Subcutaneous adipose tissue (tissue), 4 donors: Measurements from ENCODE around the gene CRIP2. TPM values are rescaled to one million over a fixed set of nuclear protein-coding genes. Genes with fewer than 3 reads are reported as not detected.

Experiments used
- CTCF ChIP-seq: fragments of 450-650 bp; IDR thresholded peaks from one replicate; pipeline ENCODE4 v1.5.1; 2016; ENCODE audit warnings: low read depth, mild to moderate bottlenecking, control low read depth, antibody characterized with exemption, moderate library complexity
- total RNA-seq, 4 donors: library from RNA; depleted of rRNA; stranded (reverse); fragments of >200 nt; gene quantifications; one replicate each; pipeline ENCODE4 v1.1.0, GENCODE V29; 2016

Gene CRIP2
- total RNA-seq, 4 donors from 2014 or later = 24.1 to 84.0 (median 44.6) TPM

DNA sequence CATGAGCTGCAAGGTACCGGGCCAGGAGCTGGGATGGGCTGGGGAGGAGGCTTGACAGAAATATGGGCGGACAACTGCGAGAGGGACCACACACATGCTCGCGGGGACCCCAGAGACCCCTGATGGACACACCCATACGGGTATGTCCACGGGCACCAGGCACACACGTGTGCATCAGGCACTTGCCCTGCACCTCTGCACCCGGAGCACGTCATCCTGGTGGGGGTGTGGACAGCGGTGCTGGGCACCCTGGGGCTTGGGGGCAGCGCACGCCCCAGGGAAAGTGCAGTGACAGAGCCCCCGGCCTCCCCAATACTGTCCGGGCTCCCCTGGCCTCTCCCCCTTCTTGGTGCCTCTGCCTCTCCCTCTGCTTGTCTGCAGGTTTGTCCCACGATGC lies 10.4 kb downstream of the CRIP2 start:
- no peak for TF ChIP-seq CTCF

GRCh38 chr14:105485739-105486162 lies 11.1 kb downstream of the CRIP2 start:
- no peak for TF ChIP-seq CTCF

- TF ChIP-seq CTCF = no peak
Measured at GRCh38 chr14:105486163-105486973, 11.7 kb downstream of the CRIP2 start, which contains the start of gene CRIP1. Gene CRIP1 (plus strand): TSS chr14:105486886. CDS start chr14:105487260, 374 bp downstream.

GRCh38 chr14:105486974-105487448 lies 12.4 kb downstream of the CRIP2 start:
- no peak for TF ChIP-seq CTCF

DNA sequence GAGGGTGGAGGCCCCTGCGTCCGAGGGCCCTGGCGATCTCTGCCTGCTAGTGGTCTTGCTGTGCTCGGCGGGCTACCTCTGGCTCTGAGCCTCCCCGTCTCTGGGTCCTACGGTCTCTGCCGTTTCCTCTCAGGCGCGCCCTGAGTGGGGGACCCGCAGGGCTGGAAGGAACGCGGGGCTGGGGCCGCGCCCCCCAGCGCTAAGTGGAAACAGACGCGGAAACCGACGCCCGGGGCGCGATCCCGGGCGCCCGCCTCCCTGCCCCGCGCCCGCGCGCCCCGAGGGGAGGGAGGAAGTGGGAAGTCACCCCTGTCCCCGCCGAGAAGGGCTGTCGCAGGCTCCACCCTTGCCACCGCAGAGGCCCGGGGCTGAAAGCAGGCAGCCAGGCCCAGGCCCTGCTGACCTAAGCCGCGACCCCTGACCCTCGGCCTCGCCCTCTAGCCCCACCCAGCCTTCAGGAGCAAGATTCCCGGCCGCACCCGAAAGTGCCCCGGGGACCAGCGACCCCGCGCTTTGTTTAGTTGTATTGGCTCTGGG lies 12.9 kb downstream of the CRIP2 start:
- no peak for TF ChIP-seq CTCF

GRCh38 chr14:105487986-105488777 lies 13.6 kb downstream of the CRIP2 start:
- TF ChIP-seq CTCF = no peak
